Measurements from ENCODE around the gene MRPS6.

DNA sequence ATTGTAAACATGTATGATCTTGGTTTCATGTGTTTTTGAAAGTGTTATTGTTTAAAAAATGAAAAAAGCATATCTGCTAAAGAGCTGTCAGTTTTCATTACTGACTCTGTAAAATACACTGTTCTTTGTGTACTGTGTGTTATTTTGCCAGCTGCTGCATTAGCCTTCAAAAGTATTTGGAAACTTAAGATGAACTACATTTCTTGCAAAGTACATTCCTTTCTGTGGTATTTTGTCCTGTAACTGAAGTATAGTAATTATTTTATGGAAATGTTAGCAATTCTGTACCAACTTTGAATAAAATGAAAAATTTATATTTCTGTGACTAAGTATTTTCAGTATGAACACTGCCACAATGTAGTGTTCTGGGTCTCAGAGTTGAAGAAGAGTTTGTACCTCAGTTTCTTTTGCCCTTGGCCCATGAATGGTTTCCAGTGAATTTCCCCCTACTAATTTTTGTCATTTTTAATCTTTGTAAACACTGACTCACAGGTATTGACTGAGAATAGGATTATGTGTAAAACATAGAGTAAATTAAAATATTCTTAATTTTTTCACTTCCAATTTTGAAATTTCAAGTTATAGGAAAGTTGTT is 32.7 kb downstream of the MRPS6 start:
- TF ChIP-seq, protein P1, sequence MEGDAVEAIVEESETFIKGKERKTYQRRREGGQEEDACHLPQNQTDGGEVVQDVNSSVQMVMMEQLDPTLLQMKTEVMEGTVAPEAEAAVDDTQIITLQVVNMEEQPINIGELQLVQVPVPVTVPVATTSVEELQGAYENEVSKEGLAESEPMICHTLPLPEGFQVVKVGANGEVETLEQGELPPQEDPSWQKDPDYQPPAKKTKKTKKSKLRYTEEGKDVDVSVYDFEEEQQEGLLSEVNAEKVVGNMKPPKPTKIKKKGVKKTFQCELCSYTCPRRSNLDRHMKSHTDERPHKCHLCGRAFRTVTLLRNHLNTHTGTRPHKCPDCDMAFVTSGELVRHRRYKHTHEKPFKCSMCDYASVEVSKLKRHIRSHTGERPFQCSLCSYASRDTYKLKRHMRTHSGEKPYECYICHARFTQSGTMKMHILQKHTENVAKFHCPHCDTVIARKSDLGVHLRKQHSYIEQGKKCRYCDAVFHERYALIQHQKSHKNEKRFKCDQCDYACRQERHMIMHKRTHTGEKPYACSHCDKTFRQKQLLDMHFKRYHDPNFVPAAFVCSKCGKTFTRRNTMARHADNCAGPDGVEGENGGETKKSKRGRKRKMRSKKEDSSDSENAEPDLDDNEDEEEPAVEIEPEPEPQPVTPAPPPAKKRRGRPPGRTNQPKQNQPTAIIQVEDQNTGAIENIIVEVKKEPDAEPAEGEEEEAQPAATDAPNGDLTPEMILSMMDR (conservative IDR thresholded peaks at IDR 0.05; ENCODE audit: low read depth, low read length), result no peak
- TF ChIP-seq EZH2 (IDR thresholded peaks at IDR 0.05; ENCODE audit: low read length, unreplicated experiment) (no peak), EZH2phosphoT487 (IDR thresholded peaks at IDR 0.05; ENCODE audit: borderline replicate concordance, low read length) (no peak)

Data from PC-3 (cell line).